MG63 (cell line): ENCODE results near the gene PLEKHA4. TPM values are rescaled to one million over a fixed set of nuclear protein-coding genes. Genes with fewer than 3 reads are reported as not detected.

Source experiments
- DNase-seq: peaks from one replicate; pipeline ENCODE4 v3.0.0-alpha.2; 2020
- H3K27me3 ChIP-seq: fragments of 250-450 bp; sonication (Bioruptor Pico); 2 replicates; pipeline ENCODE4 v1.5.1; 2020; ENCODE audit warnings: mild to moderate bottlenecking, moderate library complexity
- H3K36me3 ChIP-seq: fragments of 250-450 bp; sonication (Bioruptor Pico); 2 replicates; pipeline ENCODE4 v1.5.1; 2020; ENCODE audit warnings: mild to moderate bottlenecking, moderate library complexity
- H3K4me3 ChIP-seq: fragments of 250-450 bp; sonication (Bioruptor Pico); 2 replicates; pipeline ENCODE4 v1.5.1; 2020; ENCODE audit warnings: mild to moderate bottlenecking, moderate library complexity
- H3K9me3 ChIP-seq: fragments of 250-450 bp; sonication (Bioruptor Pico); 2 replicates; pipeline ENCODE4 v1.5.1; 2020; ENCODE audit warnings: mild to moderate bottlenecking, moderate library complexity
- total RNA-seq: library from RNA; depleted of rRNA; stranded (reverse); fragments of >200 nt; shearing (Covaris generic); gene quantifications from 2 replicates; pipeline ENCODE4 v1.2.3, GENCODE V29; 2014; ENCODE audit warnings: low replicate concordance

PLEKHA4 gene
- total RNA-seq, 1 experiment from 2014 or later = 14.5 TPM

DNA sequence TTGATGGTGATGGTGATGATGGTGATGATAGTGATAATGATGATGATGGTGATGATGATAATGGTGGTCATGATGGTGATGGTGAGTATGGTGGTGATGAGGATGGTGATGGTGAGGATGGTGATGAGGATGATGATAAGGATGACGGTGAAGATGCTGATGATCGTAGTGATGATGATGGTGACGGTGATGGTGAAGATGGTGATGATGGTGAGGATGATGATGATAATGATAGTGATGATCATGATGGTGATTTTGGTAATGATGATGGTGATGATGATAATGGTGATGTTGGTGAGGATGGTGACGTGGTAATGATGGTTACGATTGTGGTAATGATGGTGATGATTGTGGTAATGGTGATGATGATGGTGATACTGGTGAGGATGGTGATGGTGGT lies 46.8 kb downstream of the PLEKHA4 start:
- Histone ChIP-seq H3K9me3 (no peaks in the 10 kb centered on the region; the same call in 1 of the 2 replicates), H3K27me3 (no peaks in the 10 kb centered on the region), H3K36me3 (no peaks in the 10 kb centered on the region; the same call in 1 of the 2 replicates), H3K4me3 (no peak overlapping the region)
- DNase-seq = no peak

- Histone ChIP-seq H3K27me3 (no peaks in the 10 kb centered on the region), H3K9me3 (no peaks in the 10 kb centered on the region; the same call in 1 of the 2 replicates), H3K4me3 (no peak overlapping the region), H3K36me3 (no peaks in the 10 kb centered on the region; the same call in 1 of the 2 replicates)
- peak; percentile 98 for DNase-seq
Measured at GRCh38 chr19:48819366-48819816, 49.0 kb downstream of the PLEKHA4 start.

- Histone ChIP-seq H3K27me3 (no peaks in the 10 kb centered on the region), H3K36me3 (no peaks in the 10 kb centered on the region; the same call in 1 of the 2 replicates), H3K9me3 (no peaks in the 10 kb centered on the region; the same call in 1 of the 2 replicates), H3K4me3 (no peak overlapping the region)
- no peak for DNase-seq
Measured at GRCh38 chr19:48818234-48818820, 50.1 kb downstream of the PLEKHA4 start.

DNA sequence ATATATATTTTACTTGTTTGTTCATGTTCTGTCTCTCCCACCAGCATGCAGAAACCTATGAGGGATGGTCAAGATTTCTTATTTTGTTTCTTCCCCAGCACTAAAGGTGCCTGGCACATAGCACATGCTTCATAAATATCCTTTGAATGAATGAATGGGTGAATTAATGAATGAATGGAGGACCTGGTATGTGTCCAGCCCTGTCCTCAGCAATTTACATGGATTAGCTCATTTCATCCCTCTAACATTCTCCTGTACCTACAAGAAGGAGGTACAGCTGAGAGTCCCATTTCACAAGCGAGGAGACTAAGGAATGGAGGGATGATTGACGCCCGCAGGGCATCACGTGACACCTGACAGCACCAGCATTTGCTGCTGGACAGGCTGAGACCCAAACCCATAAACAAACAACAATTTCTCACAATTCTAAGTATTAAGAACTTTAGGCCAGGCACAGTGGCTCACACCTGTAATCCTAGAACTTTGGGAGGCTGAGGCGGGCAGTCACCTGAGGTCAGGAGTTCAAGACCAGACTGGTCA lies 50.8 kb downstream of the PLEKHA4 start:
- Histone ChIP-seq H3K36me3 (no peaks in the 10 kb centered on the region; the same call in 1 of the 2 replicates), H3K9me3 (no peaks in the 10 kb centered on the region; the same call in 1 of the 2 replicates), H3K27me3 (no peaks in the 10 kb centered on the region), H3K4me3 (no peak overlapping the region)
- DNase-seq = no peak

DNA sequence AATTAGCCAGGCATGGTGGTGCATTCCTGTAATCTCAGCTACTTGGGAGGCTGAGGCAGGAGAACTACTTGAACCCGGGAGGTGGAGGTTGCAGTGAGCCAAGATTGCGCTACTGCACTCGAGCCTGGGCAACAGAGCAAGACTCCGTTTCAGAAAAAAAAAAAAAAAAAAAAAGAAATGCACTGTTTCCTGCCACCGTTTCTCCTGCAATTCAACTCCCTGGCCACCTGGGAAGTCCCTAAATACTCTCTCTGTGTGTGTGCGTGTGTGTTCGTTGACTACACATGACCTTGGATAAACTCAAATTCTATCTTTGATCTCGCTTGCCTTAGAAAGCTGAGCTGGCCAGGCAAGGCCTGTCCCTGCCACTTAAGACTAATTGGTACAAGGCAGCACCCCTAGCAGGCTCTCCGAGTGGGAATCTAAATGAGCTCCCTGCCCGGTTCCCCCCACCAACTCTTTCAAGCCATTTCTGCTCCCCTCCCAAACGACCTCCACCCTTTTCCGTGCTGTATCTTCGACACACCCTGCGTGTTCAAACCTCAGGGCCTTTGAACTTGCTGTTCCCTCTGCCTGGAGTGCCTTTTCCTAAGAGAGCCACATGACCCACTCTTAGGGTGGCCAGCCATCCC lies 52.4 kb downstream of the PLEKHA4 start:
- no peaks in the 10 kb centered on the region for H3K9me3 ChIP-seq
- H3K36me3 ChIP-seq = no peaks in the 10 kb centered on the region
- no peaks in the 10 kb centered on the region for H3K27me3 ChIP-seq
- DNase-seq = no peak
- no peak overlapping the region for H3K4me3 ChIP-seq

- no peaks in the 10 kb centered on the region for H3K9me3 ChIP-seq
- H3K36me3 ChIP-seq = no peaks in the 10 kb centered on the region
- H3K27me3 ChIP-seq = no peaks in the 10 kb centered on the region
- no peak for DNase-seq
- no peak overlapping the region for H3K4me3 ChIP-seq
Measured at GRCh38 chr19:48814895-48815294, 53.5 kb downstream of the PLEKHA4 start.

DNA sequence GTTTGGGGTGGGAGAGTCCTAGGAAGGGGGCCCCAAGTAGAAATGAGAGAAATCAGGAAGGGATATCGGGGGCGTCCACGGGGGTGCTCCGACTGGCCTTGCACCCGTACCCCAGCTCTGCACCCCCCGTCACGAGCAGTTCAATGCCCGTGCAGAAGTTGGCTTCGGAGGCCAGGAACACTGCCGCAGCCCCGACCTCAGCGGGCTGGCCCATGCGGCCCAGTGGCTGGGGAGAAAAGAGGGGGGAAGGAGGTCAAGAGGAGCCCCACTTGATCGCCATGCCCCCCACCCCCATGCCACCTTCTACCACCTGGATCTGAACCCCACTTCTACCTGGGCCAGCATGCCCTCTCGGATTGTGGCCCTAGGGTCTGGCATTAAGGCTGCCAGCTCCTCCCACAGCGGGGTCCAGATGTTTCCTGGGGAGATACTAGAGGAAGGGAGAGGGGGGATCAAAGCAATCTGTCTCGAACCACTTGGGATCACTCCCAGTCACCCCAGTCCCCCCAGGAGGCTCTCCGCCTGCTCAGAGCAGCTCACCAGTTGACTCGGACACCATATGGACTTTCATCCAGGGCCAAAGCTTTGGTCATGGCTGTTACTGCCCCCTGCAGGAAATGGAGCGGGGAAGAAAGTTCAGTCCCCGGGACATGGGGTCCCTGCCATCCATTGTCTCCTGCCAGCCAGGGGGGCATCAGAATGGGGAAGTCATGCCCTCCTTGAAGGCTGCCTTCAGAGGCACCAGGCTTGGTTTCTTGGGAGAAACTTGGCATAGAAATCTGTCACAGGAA lies 55.1 kb downstream of the PLEKHA4 start:
- no peak for DNase-seq
- H3K9me3 ChIP-seq = no peaks in the 10 kb centered on the region
- H3K27me3 ChIP-seq = no peaks in the 10 kb centered on the region
- H3K36me3 ChIP-seq = no peaks in the 10 kb centered on the region
- no peak overlapping the region for H3K4me3 ChIP-seq

GRCh38 chr19:48812094-48812929 lies 56.1 kb downstream of the PLEKHA4 start:
- peak; percentile 76 for DNase-seq
- no peaks in the 10 kb centered on the region for H3K9me3 ChIP-seq
- H3K27me3 ChIP-seq = no peaks in the 10 kb centered on the region

DNA sequence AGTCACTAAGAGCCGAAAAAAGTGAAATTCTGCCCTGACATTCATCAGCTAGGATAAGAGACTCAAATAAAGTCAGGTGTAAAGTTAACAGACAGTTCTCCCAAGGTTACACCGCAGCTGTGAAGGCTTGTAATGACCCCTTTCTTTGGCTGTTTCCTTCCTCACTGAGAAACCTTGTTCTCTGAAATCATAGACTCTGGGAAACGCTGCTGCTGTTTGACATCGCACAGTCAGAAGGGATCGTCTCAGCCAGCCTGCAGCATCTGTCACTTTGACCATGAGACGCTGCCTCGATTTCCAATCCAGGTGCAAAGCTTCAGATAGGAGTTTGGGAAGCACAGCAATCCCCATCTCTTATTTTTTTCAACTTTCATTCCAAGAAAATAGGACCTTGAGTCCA lies 58.3 kb downstream of the PLEKHA4 start:
- Histone ChIP-seq H3K27me3 (no peaks in the 10 kb centered on the region), H3K36me3 (peaks cover 6% of the 10 kb centered on the region; the same call in 1 of the 2 replicates), H3K9me3 (no peaks in the 10 kb centered on the region), H3K4me3 (peak overlapping the region; percentile 64)
- DNase-seq = no peak

More at GRCh38 chr19:48812094-48812929, 56.1 kb downstream of the PLEKHA4 start:
- Histone ChIP-seq H3K4me3 (peak overlapping the region; percentile 64), H3K36me3 (peaks cover 4% of the 10 kb centered on the region; the same call in 1 of the 2 replicates)

DNA sequence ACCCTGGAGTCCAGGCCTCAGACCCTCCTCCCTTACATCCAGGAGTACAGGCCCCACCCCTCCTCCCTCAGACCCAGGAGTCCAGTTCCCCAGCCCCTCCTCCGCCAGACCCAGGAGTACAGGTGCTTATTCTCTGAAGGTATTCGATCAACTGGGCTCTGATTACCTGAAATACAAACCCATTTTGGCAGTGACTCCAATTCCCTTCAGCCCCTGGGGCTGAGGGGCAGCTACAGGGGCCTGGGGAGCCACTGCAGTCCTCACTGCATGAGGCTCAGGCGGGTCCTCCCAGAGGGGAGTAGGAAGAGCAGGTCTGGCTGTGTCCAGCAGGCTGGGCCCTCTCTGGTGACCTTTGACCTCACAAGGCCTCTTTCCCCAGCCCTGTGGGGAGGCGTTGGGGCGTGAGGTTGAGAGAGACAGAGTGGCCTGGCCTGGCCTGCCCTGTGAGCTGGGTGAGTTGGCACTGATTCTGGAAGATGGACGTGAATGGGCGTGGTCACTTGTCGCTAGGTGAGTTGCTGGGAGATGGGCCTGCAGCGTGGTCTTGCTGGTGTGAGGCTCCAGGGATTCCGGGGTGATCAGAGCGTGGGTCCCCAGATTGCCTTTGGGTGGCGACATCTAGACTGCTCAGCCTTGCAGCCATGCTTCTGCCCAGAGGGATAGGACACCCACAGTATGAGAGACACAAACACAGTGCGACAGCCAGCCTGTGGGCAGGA lies 60.7 kb downstream of the PLEKHA4 start:
- no peak overlapping the region for H3K4me3 ChIP-seq
- H3K9me3 ChIP-seq = no peaks in the 10 kb centered on the region
- H3K27me3 ChIP-seq = no peaks in the 10 kb centered on the region
- peaks cover 6% of the 10 kb centered on the region; the same call in 1 of the 2 replicates for H3K36me3 ChIP-seq
- no peak for DNase-seq

DNA sequence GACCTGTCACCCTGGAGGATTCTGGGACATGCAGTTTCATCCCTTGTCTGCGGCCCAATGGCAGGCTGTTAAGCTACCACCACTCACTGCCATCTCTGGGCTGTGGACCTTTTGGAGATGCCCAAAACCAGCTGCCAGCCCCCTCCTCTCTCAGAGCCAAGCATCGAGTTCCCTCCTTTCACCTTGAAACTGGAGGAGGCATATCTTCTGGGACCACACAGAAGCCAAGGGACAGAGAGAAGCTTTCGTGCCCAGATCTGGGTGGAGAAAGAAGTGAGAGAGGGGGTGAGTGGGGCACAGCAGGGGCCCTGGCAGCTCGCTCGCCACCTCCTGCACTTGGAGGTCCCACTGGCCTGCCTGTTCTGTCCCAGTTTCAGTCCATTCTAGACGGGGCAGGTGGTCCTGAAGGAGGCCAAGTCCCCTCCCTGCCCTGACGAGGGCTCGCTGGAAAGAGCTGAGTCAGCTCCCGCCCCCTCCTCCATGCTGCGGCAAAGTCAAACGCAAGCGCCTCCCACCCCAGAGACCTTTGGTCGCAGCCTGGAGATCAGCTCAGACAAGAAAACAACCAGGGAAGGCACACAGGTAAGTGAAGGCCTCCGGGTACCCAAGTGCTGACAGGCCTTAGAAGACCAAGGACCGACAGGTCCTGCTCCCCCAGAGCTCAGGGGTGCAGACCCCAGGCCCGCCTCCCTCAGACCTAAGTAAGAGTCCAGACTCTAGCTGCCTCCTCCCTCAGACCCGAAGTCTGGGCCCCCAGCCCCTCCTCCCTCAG lies 61.4 kb downstream of the PLEKHA4 start:
- H3K27me3 ChIP-seq = no peaks in the 10 kb centered on the region
- DNase-seq = peak; percentile 43
- no peaks in the 10 kb centered on the region for H3K9me3 ChIP-seq
- peaks cover 6% of the 10 kb centered on the region; the same call in 1 of the 2 replicates for H3K36me3 ChIP-seq
- no peak overlapping the region for H3K4me3 ChIP-seq

DNA sequence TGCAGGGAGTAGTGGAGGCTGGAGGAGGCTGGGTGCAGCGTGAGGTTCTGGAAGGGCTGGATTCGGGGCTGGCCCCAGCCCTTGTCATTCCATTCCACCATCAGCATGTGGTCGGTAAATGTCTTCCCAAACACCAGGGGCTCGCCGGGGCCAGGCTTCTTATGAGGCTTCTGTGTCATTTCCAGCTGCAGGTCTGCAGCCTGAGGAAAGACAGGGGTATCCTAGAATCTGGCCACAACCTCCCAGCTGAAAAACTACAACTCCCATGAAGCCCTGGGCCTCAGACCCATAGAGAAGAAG lies 61.9 kb downstream of the PLEKHA4 start:
- Histone ChIP-seq H3K4me3 (no peak overlapping the region), H3K27me3 (no peaks in the 10 kb centered on the region), H3K9me3 (no peaks in the 10 kb centered on the region), H3K36me3 (peaks cover 6% of the 10 kb centered on the region; the same call in 1 of the 2 replicates)
- no peak for DNase-seq

- no peak for DNase-seq
- no peaks in the 10 kb centered on the region for H3K9me3 ChIP-seq
- no peak overlapping the region for H3K4me3 ChIP-seq
Measured at GRCh38 chr19:48805452-48805851, 63.0 kb downstream of the PLEKHA4 start.

GRCh38 chr19:48804496-48804895 lies 63.9 kb downstream of the PLEKHA4 start:
- Histone ChIP-seq H3K27me3 (no peaks in the 10 kb centered on the region), H3K4me3 (no peak overlapping the region), H3K36me3 (peaks cover 8% of the 10 kb centered on the region; the same call in 1 of the 2 replicates), H3K9me3 (no peaks in the 10 kb centered on the region)
- DNase-seq = no peak

More at GRCh38 chr19:48805452-48805851, 63.0 kb downstream of the PLEKHA4 start:
- Histone ChIP-seq H3K27me3 (no peaks in the 10 kb centered on the region), H3K36me3 (peaks cover 6% of the 10 kb centered on the region; the same call in 1 of the 2 replicates)

DNA sequence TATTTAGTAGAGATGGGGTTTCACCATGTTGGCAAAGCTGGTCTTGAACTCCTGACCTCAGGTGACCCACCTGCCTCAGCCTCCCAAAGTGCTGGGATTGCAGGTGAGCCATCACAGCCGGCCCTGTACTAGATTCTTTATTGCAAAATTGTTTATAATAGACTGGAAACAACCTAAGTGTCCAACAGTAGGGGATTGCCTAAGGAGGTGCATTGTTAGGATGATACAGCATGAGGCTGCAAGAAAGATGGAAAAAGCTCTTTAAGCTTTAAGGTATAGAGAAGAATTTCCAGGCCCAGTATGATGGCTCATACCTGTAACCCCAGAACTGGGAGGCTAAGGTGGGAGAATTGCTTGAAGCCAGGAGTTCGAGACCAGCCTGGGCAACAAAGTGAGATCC lies 65.8 kb downstream of the PLEKHA4 start:
- Histone ChIP-seq H3K4me3 (no peak overlapping the region), H3K36me3 (peaks cover 9% of the 10 kb centered on the region), H3K27me3 (no peaks in the 10 kb centered on the region), H3K9me3 (no peaks in the 10 kb centered on the region)
- no peak for DNase-seq
